GM19372 (cell line): ENCODE results near the gene CSRNP2.
A peak's percentile ranks its signal among the peaks of the same experiment; 100 is the strongest.
"Not testable (repeated sequence)": the region's sequence is repeated elsewhere in the genome, so short reads cannot be mapped to it uniquely, and the experiment has no call there.

ENCODE experiments used
- ATAC-seq: cut with Tn5 transposase; IDR thresholded peaks from one replicate; pipeline ENCODE4 v1.9.1; 2021; ENCODE audit warnings: mild to moderate bottlenecking, low read depth, moderate library complexity; ENCODE audit not compliant: unreplicated experiment

CSRNP2 gene

GRCh38 chr12:51033048-51033447 is 50.3 kb downstream of the CSRNP2 start:
- no peak for ATAC-seq

- ATAC-seq: no peak
Measured at GRCh38 chr12:51028813-51029150, 54.6 kb downstream of the CSRNP2 start.

GRCh38 chr12:51028126-51028812 is 55.1 kb downstream of the CSRNP2 start:
- no peak for ATAC-seq

DNA sequence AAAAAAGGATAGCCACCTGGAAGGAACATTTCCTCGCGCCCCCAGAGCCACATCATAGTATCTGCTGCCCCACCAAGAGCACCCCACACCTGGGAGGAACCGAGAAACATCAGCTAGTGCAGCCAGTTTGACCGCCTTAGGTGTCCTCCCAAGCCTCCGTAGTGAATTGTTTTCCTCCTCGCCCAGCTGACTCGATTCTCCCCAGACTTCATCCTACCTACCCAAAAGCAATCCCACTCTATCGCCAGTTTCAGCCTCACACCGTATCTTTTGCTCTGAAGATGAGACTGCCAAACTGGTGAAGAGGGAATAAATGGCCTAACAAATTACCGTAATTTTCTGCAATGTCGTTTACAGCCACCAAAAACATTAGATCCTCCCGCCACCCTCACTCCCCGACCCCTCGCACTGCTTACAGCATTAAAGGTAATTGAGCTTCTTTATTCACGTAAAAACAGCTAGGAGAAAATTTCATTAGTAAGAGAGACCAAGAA is 56.0 kb downstream of the CSRNP2 start:
- ATAC-seq: no peak

GRCh38 chr12:51025836-51026638 is 57.4 kb downstream of the CSRNP2 start, which contains the start of gene SLC11A2:
Gene SLC11A2 (minus strand): TSS chr12:51026384. CDS start chr12:51010728, 15,656 bp downstream.
- peak; percentile 87 for ATAC-seq

GRCh38 chr12:51025338-51025835 is 58.0 kb downstream of the CSRNP2 start:
- ATAC-seq: peak; percentile 11

GRCh38 chr12:51023625-51024382 is 59.6 kb downstream of the CSRNP2 start:
- ATAC-seq: no peak

DNA sequence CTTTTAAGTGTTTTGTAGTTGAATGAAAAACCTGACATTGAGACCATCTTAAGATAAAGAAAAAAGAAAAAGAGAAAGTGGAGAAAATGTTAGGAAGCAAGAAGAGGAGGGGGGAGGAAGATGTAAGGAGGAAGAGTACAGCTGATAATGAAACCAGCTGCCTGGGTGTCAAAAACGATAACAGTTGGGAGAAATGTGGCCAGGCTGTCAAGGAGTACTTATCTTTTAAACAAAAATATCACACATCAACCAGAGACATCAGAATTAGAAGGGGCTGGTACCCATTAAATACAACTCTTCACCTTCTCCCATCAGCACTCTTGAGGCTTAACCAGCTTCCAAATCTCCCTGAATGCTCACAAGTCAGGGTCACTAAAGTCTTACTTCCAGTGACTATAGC is 61.7 kb downstream of the CSRNP2 start:
- ATAC-seq: no peak

DNA sequence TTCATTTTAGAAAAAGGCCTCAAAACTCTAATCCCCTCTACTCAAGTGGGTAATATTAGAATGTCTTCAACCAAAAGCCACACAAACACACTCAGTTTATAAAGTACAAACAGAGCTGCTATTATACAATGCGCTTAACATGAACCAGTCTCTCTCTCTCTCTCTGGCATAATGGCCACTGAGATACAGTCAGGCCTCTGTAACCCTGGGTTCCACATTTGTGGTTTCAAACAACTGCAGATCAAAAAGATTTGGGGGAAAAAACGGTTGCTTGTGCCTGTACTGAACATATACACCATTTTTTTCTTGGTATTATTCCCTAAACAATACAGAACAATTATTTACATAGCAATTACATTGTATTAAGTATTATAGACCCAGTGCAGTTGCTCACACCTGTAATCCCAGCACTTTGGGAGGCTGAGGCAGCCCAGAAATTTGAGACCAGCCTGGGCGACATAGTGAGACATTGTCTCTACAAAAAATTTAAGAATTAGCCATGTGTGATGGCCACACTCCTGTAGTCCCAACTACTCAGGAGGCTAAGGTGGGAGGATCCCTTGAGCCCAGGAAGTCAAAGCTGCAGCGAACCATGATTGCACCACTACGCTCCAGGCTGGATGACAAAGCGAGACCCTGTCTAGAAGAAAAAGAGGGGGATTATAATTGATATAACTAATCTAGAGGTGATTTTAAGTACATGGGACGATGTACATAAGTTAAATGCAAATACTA is 62.8 kb downstream of the CSRNP2 start:
- no peak for ATAC-seq

GRCh38 chr12:51019927-51020326 is 63.5 kb downstream of the CSRNP2 start:
- ATAC-seq: no peak

DNA sequence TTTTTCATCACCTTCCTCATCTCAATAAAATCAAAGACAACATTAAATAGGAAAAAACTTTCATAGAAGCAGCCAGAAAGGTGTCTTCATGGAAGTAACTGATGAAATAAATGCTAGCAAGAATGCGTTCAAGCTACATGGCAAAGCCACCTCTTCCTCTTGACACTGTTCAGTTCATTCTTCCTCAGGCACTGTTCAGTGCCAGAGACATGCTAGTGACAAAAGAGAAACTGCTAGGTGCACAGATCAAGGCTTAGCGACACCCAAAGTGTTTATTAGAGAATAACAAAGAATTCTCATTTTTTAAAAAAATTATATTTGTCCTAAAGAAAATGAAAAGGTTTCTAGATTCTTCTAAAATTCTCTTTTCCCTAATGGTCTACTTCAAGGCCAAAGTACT is 64.4 kb downstream of the CSRNP2 start:
- no peak for ATAC-seq

- no peak for ATAC-seq
Measured at GRCh38 chr12:51017452-51017851, 65.9 kb downstream of the CSRNP2 start.

- not testable (repeated sequence) for ATAC-seq
Measured at GRCh38 chr12:51014467-51014866, 68.9 kb downstream of the CSRNP2 start.

DNA sequence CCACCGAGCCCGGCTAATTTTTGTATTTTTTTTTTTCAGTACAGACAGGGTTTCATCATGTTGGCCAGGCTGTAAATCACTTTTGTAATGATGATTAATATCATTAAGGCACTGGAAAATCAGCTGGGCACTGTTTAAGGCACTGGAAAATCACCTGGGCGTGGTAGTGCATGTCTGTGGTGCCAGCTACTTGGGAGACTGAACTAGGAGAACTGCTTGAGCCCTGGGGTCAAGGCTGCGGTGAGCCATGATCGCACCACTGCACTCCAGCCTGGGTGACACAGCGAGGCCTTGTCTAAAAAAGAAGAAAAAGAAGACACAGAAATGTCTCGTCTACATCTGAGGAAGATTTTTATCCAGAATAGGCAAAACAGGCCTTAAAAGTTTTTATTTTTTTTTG is 70.0 kb downstream of the CSRNP2 start:
- ATAC-seq: no peak

- ATAC-seq: no peak
Measured at GRCh38 chr12:51012570-51013236, 70.7 kb downstream of the CSRNP2 start.

DNA sequence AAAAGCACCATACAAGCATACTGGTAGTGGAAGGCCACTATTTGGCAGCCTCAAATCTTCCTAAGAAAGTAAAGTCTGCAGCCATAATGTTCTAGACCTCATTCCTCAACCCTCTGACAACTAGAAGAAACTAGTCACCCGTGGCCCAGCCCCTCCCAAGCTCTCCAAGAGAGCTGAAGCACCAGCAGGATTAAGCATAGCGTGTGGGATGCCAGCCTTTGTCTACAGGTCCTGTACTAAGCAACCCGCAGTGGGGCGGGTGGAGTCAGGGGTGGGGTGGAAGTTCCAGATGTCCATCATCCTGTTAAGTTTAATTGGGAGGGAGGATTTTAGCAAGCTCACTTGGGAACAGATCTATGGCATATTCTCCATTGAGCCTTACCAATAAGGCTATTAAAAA is 71.4 kb downstream of the CSRNP2 start:
- no peak for ATAC-seq
